D721Med (cell line): ENCODE results near the gene COPB2.

Experiments used
- DNase-seq: peaks from one replicate; pipeline ENCODE4 v3.0.0; 2011; ENCODE audit warnings: low spot score; ENCODE audit not compliant: insufficient read length
- FAIRE-seq: peaks from 2 replicates; lab custom pipeline; 2011; peaks lifted over from hg19 to GRCh38; lab: Jason Lieb, UNC
- CTCF ChIP-seq: IDR thresholded peaks from 2 replicates; pipeline ENCODE4 v1.5.1; 2012; ENCODE audit warnings: mild to moderate bottlenecking, control low read depth; ENCODE audit not compliant: insufficient read depth; ENCODE audit errors: missing control alignments

COPB2 gene

DNA sequence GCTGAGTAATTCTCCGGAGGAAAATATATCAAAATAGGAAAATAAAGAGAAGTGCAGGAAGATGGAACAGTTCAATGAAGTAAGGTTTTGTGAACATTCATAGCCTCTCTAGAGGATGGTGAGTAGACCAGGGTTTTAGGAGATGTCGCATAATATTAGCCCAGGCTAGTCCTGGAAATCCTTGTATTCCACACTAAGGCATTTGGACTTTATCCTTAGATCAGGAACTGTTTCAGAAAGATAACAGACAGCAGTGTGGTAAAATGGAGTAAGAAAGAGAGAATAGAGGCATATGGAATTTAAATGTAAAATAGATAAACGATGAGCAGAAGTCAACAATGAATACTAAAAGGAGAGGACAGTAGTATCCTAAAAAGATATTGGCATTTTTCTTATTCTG, 12.1 kb downstream of the COPB2 start:
- FAIRE-seq, result no peak
- TF ChIP-seq CTCF, result no peak
- no peak for DNase-seq

DNA sequence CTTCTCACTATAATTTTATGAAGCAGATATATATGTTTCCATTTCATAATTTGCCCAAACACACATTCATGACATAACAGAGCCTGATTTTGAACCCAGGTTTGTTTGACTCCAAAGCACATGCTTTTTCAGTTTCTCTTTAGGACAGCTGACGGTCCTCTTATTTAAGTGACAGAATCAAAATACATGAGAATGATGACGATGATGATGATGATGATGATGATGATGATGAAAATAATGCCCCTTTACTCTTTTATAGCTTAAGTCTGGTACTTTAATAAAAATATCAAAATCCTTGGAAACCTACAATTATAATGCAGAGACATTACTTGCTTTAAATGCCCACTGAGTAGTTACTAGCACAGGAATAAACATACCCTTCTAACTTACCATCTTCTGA, 15.3 kb downstream of the COPB2 start:
- FAIRE-seq, result no peak
- no peak for DNase-seq
- TF ChIP-seq CTCF, result no peak

DNA sequence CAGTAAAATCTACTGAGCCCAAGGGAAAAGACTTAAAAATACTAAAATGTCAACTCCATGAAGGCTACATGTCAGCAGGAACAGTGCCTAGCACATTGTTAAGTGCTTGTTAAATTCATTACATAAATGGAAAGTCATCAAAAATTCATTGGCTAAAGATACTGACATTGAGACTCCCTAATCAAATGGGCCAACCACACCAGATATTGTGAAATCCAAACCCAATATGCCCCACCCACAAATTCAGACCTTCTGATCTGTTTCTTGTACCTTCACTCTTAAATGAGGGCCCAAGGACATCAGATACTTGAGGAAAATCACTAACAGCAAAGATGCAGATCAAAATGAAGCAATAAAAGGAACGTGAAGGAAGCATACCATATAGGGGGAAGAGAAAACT, 24.9 kb downstream of the COPB2 start:
- DNase-seq, result no peak
- TF ChIP-seq CTCF, result no peak
- FAIRE-seq, result no peak

GRCh38 chr3:139361276-139361675, 28.2 kb downstream of the COPB2 start:
- DNase-seq, result no peak
- TF ChIP-seq CTCF, result no peak
- FAIRE-seq, result no peak

GRCh38 chr3:139358841-139359562, 30.4 kb downstream of the COPB2 start:
- peak; percentile 67 for FAIRE-seq

DNA sequence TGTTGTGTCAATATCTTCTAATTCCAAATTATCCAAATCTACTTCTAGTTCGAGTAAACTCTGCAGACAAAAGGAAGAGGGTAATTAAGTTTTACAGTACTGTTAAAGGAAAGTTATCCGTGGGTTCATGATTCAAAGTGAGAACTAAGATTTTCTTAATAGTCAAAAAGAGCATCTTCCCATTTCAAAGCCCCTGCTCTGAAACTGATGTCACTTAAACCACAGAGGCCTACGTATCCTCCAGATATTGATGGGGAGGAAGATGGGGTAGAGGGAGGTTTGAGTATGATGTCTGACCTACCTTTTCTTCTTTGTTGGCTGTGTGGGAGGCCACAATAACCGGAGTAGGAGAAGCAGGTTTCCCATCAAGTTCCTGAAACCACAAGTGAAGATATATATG, 31.5 kb downstream of the COPB2 start:
- TF ChIP-seq CTCF, result no peak
- DNase-seq (no peak), FAIRE-seq (no peak)

More at GRCh38 chr3:139358841-139359562, 30.4 kb downstream of the COPB2 start:
- no peak for DNase-seq
- TF ChIP-seq CTCF, result no peak

GRCh38 chr3:139355891-139356290, 33.6 kb downstream of the COPB2 start:
- DNase-seq (no peak), FAIRE-seq (no peak)
- TF ChIP-seq CTCF, result no peak
